Upper lobe of left lung (tissue), 4 donors: Measurements from ENCODE around the gene LMO7.

ENCODE experiments used
- EP300 ChIP-seq, 4 donors: sonication (generic); formaldehyde crosslinking; IDR thresholded peaks; one replicate each; pipeline ENCODE4 v1.5.1; 2017; ENCODE audit warnings: antibody characterized with exemption in 4 of 4, control low read depth in 2 of 4
- POLR2A ChIP-seq, 4 donors: fragments of 450-650 bp; IDR thresholded peaks; one replicate each; pipeline ENCODE4 v1.5.1; 2016 to 2017; ENCODE audit warnings: antibody characterized with exemption in 4 of 4, mild to moderate bottlenecking in 2 of 4
- POLR2AphosphoS5 ChIP-seq, 2 donors: sonication (generic); formaldehyde crosslinking; IDR thresholded peaks; one replicate each; pipeline ENCODE4 v1.5.1; 2017; ENCODE audit warnings: antibody characterized with exemption in 2 of 2
- TF ChIP-seq, protein P1 (sequence below), 6 experiments: fragments of 450-650 bp in 4 of 6; fragments of 200-600 bp in 2 of 6; sonication (generic) in 2 of 6; IDR thresholded peaks; one replicate each; pipeline ENCODE4 v1.5.1; 2016 to 2019; ENCODE audit warnings: antibody characterized with exemption in 6 of 6

DNA sequence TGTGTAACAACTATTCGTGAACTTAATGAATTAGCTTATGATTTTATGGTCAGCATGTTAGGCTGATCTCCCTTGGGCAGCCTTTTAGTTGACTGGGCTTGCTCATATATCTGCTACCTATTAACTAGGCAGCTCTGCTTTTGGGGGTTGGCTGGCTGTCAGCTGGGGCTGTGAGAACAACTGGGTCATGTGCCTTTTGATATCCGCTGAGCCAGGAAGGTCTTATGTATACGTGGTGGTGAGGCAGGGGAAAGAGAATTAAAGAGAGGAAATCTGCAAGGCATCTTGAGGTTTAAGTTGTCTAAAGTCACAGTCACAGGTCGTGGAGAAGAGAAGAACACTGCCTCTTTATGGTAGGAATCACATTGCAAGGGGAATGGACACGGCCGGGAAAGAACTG is 206.9 kb downstream of the LMO7 start:
- TF ChIP-seq EP300 (IDR thresholded peaks at IDR 0.05) (no peak), POLR2AphosphoS5 (IDR thresholded peaks at IDR 0.05) (no peak), POLR2A (IDR thresholded peaks at IDR 0.05) (no peak)
- TF ChIP-seq, protein P1, sequence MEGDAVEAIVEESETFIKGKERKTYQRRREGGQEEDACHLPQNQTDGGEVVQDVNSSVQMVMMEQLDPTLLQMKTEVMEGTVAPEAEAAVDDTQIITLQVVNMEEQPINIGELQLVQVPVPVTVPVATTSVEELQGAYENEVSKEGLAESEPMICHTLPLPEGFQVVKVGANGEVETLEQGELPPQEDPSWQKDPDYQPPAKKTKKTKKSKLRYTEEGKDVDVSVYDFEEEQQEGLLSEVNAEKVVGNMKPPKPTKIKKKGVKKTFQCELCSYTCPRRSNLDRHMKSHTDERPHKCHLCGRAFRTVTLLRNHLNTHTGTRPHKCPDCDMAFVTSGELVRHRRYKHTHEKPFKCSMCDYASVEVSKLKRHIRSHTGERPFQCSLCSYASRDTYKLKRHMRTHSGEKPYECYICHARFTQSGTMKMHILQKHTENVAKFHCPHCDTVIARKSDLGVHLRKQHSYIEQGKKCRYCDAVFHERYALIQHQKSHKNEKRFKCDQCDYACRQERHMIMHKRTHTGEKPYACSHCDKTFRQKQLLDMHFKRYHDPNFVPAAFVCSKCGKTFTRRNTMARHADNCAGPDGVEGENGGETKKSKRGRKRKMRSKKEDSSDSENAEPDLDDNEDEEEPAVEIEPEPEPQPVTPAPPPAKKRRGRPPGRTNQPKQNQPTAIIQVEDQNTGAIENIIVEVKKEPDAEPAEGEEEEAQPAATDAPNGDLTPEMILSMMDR (IDR thresholded peaks at IDR 0.05), result no peak
